Mesothelial cell of epicardium (in vitro differentiated cells): ENCODE results near the gene XPA. TPM values are rescaled to one million over a fixed set of nuclear protein-coding genes. Genes with fewer than 3 reads are reported as not detected.

ENCODE experiments used
- DNase-seq, 2 experiments: peaks; one replicate each; pipeline ENCODE4 v3.0.0; 2021; ENCODE audit warnings: low spot score in 2 of 2; ENCODE audit not compliant: unreplicated experiment in 2 of 2
- H3K27ac Mint-ChIP-seq: 2 replicates; pipeline ENCODE4 v1.8.0; 2021; ENCODE audit warnings: mixed read lengths
- H3K27me3 Mint-ChIP-seq: 2 replicates; pipeline ENCODE4 v1.8.0; 2021; ENCODE audit warnings: low read depth, mixed read lengths
- H3K36me3 Mint-ChIP-seq: 2 replicates; pipeline ENCODE4 v1.8.0; 2021; ENCODE audit warnings: mixed read lengths
- H3K4me1 Mint-ChIP-seq: 2 replicates; pipeline ENCODE4 v1.8.0; 2021; ENCODE audit warnings: mixed read lengths
- H3K4me3 Mint-ChIP-seq: 2 replicates; pipeline ENCODE4 v1.8.0; 2021; ENCODE audit warnings: mild to moderate bottlenecking, moderate library complexity, mixed read lengths
- H3K9me3 Mint-ChIP-seq: 2 replicates; pipeline ENCODE4 v1.8.0; 2021; ENCODE audit warnings: mixed read lengths
- total RNA-seq: library from RNA; stranded (reverse); gene quantifications from 3 replicates; pipeline ENCODE4 v1.2.1, GENCODE V29; 2021
- TF ChIP-seq, protein P1 (sequence below): fragments of 200-600 bp; sonication (generic); IDR thresholded peaks from one replicate; pipeline ENCODE4 v1.5.0; 2021; ENCODE audit warnings: antibody characterized with exemption; ENCODE audit not compliant: unreplicated experiment

The XPA gene
- total RNA-seq, 1 donor from 2014 or later: 17.5 TPM

DNA sequence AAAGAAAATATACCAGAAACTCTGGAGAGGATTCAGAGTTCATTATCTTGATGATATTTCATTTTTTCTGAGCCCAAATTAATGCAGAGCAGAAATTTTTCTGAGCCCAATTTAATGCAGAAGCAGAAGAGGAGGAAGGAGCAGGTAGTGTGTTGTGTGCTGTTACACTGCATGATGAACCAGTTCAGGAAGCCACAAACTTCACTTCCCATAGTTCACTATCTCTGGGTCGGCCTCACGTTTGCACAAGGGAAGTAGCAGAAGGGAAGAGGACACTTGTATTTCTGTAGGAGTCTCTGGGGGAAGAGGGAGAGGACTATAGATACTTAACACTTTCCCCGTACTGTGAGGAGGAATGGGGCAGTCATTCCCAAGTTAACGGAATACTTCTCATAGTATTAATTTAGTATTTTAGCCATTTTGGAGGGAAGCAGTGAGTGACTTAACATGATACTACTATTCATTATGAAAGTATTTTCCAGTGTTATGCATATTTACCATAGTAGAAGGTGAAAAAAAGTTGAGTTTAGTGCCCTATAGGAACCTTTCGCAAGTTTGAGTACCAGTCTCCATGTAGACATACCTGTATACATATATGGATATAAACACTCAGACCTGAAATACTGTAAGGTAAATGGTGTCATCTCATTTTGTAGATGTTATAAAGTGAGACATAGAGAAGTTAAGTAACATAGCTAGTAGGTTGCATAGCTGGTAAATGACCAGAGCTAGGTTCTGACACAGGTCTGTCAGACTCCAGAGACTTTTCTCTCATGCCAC is 30.0 kb downstream of the XPA start:
- Mint-ChIP-seq H3K4me3 (no peak overlapping the region), H3K4me1 (no peaks in the 10 kb centered on the region), H3K9me3 (no peaks in the 10 kb centered on the region), H3K27me3 (no peaks in the 10 kb centered on the region), H3K27ac (no peak overlapping the region), H3K36me3 (peaks cover 38% of the 10 kb centered on the region)
- DNase-seq: no peak
- TF ChIP-seq, protein P1, sequence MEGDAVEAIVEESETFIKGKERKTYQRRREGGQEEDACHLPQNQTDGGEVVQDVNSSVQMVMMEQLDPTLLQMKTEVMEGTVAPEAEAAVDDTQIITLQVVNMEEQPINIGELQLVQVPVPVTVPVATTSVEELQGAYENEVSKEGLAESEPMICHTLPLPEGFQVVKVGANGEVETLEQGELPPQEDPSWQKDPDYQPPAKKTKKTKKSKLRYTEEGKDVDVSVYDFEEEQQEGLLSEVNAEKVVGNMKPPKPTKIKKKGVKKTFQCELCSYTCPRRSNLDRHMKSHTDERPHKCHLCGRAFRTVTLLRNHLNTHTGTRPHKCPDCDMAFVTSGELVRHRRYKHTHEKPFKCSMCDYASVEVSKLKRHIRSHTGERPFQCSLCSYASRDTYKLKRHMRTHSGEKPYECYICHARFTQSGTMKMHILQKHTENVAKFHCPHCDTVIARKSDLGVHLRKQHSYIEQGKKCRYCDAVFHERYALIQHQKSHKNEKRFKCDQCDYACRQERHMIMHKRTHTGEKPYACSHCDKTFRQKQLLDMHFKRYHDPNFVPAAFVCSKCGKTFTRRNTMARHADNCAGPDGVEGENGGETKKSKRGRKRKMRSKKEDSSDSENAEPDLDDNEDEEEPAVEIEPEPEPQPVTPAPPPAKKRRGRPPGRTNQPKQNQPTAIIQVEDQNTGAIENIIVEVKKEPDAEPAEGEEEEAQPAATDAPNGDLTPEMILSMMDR: no peak

GRCh38 chr9:97665742-97666141 is 31.4 kb downstream of the XPA start:
- peaks cover 41% of the 10 kb centered on the region for H3K36me3 Mint-ChIP-seq
- H3K27me3 Mint-ChIP-seq: no peaks in the 10 kb centered on the region
- no peaks in the 10 kb centered on the region for H3K4me1 Mint-ChIP-seq
- H3K9me3 Mint-ChIP-seq: no peaks in the 10 kb centered on the region
- H3K4me3 Mint-ChIP-seq: no peak overlapping the region
- H3K27ac Mint-ChIP-seq: no peak overlapping the region
- DNase-seq: no peak
- TF ChIP-seq, protein P1: no peak

GRCh38 chr9:97660847-97661246 is 36.3 kb downstream of the XPA start:
- H3K9me3 Mint-ChIP-seq: peaks cover 6% of the 10 kb centered on the region
- peaks cover 60% of the 10 kb centered on the region for H3K36me3 Mint-ChIP-seq
- TF ChIP-seq, protein P1: no peak
- no peak overlapping the region for H3K4me3 Mint-ChIP-seq
- H3K4me1 Mint-ChIP-seq: no peaks in the 10 kb centered on the region
- no peak for DNase-seq
- no peaks in the 10 kb centered on the region for H3K27me3 Mint-ChIP-seq
- H3K27ac Mint-ChIP-seq: no peak overlapping the region

DNA sequence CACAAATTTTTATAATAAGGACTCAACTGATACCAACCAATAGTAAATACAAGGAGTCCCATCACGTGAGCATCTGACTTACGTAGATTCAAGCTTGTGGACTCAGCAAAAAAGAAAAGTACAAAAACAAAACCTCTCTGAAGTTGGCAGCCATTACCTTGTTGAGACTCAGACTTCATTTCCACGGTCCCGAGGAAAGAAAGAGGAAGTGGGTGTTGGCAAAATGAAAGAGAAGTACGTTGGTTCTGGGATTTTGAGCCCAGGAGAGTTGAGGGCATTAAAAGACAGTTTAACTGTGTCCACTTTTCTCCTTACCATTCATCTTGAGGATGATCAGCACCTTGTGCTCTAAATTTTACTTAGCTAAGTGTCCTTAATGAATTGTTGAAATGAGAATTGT is 36.8 kb downstream of the XPA start:
- no peak for DNase-seq
- H3K9me3 Mint-ChIP-seq: peaks cover 6% of the 10 kb centered on the region
- no peak overlapping the region for H3K4me3 Mint-ChIP-seq
- peaks cover 64% of the 10 kb centered on the region for H3K36me3 Mint-ChIP-seq
- H3K27ac Mint-ChIP-seq: no peak overlapping the region
- TF ChIP-seq, protein P1: no peak
- no peaks in the 10 kb centered on the region for H3K27me3 Mint-ChIP-seq
- no peaks in the 10 kb centered on the region for H3K4me1 Mint-ChIP-seq

- H3K36me3 Mint-ChIP-seq: peaks cover 65% of the 10 kb centered on the region
- no peaks in the 10 kb centered on the region for H3K27me3 Mint-ChIP-seq
- no peaks in the 10 kb centered on the region for H3K4me1 Mint-ChIP-seq
- H3K27ac Mint-ChIP-seq: peak overlapping the region; percentile 14
- TF ChIP-seq, protein P1: no peak
- no peak for DNase-seq
- H3K9me3 Mint-ChIP-seq: peaks cover 6% of the 10 kb centered on the region
- no peak overlapping the region for H3K4me3 Mint-ChIP-seq
These were observed 37.4 kb downstream of the XPA start for GRCh38 chr9:97659771-97660170.
